ENCODE results near the gene ARL6IP4. TPM values are rescaled to one million over a fixed set of nuclear protein-coding genes. Genes with fewer than 3 reads are reported as not detected.

ARL6IP4 gene
- total and polyA plus RNA-seq, 10 of the 15 experiments (the other 5 are each of a cell fraction or from before 2014, with no cell fraction given) = 2.5 to 320 (median 188) TPM

GRCh38 chr12:122974892-122975789, 5.3 kb upstream of the ARL6IP4 start, which contains the start of gene OGFOD2 (continued):
- TF ChIP-seq USF2 (IDR thresholded peaks at IDR 0.05; ENCODE audit: borderline replicate concordance, low read depth, low read length) = no peak
- no peak for TF ChIP-seq RELA (IDR thresholded peaks at IDR 0.05; ENCODE audit: borderline replicate concordance, partially characterized antibody)
- peak; percentile 38 for TF ChIP-seq GABPA (IDR thresholded peaks at IDR 0.05; ENCODE audit: low read depth)
- TF ChIP-seq BRCA1 (IDR thresholded peaks at IDR 0.05; ENCODE audit: low read depth, low read length) = no peak
- no peak for TF ChIP-seq WRNIP1 (IDR thresholded peaks at IDR 0.05; ENCODE audit: borderline replicate concordance, low read depth, low read length)
- no peak for TF ChIP-seq TCF3 (IDR thresholded peaks at IDR 0.05; ENCODE audit: borderline replicate concordance, insufficient read depth, low read depth, low read length)
- no peak for TF ChIP-seq NFYB (IDR thresholded peaks at IDR 0.05; ENCODE audit: insufficient read depth, low read depth, low read length)
- TF ChIP-seq TBL1XR1 (IDR thresholded peaks at IDR 0.05; ENCODE audit: low read depth, low read length) = 0 out of 2 replicates have a peak, but pooled peaks have one; percentile 1
- 0 out of 2 replicates have a peak, but pooled peaks have one; percentile 17 for TF ChIP-seq STAT1 (conservative IDR thresholded peaks at IDR 0.05)
- no peak for TF ChIP-seq ZNF622 (IDR thresholded peaks at IDR 0.05)
- no peak for TF ChIP-seq ZNF384 (IDR thresholded peaks at IDR 0.05; ENCODE audit: borderline replicate concordance, low read depth, low read length)
- peak in 1 of 2 experiments; percentile 31; a peak in 1 of 4 replicates for TF ChIP-seq EP300 (IDR thresholded peaks at IDR 0.05; ENCODE audit: borderline replicate concordance in 1 of 2, control insufficient read depth in 1 of 2, low read depth in 2 of 2, low read length in 2 of 2)
- TF ChIP-seq IRF4 (IDR thresholded peaks at IDR 0.05; ENCODE audit: low read depth, low read length) = no peak
- no peak for TF ChIP-seq CHD4 (IDR thresholded peaks at IDR 0.05)
- peak; percentile 94 for TF ChIP-seq YY1 (IDR thresholded peaks at IDR 0.05; ENCODE audit: low read depth, low read length)
- no peak for TF ChIP-seq RAD51 (IDR thresholded peaks at IDR 0.05)
- no peak for TF ChIP-seq MEF2A (IDR thresholded peaks at IDR 0.05; ENCODE audit: insufficient read depth, low read depth, low read length)
- TF ChIP-seq KLF5 (IDR thresholded peaks at IDR 0.05; ENCODE audit: partially characterized antibody) = peak; percentile 41
- TF ChIP-seq POLR2AphosphoS5 (IDR thresholded peaks at IDR 0.05; ENCODE audit: low read length) = peak; percentile 64
- no peak for TF ChIP-seq SKIL (IDR thresholded peaks at IDR 0.05; ENCODE audit: low read depth, poor library complexity, severe bottlenecking)
- no peak for TF ChIP-seq BCL3 (IDR thresholded peaks at IDR 0.05; ENCODE audit: borderline replicate concordance, insufficient read depth, low read depth, low read length, poor library complexity, severe bottlenecking)
- no peak for TF ChIP-seq SMAD1 (IDR thresholded peaks at IDR 0.05; ENCODE audit: low read depth, partially characterized antibody)
- peak; percentile 77 for TF ChIP-seq RUNX3 (IDR thresholded peaks at IDR 0.05; ENCODE audit: low read length)
- TF ChIP-seq RAD21 (IDR thresholded peaks at IDR 0.05; ENCODE audit: insufficient read depth, low read depth, low read length) = no peak
- no peak for TF ChIP-seq NFYA (IDR thresholded peaks at IDR 0.05; ENCODE audit: borderline replicate concordance, low read depth, low read length)
- TF ChIP-seq NR2F1 (conservative IDR thresholded peaks at IDR 0.05) = 0 out of 2 replicates have a peak, but pooled peaks have one; percentile 13

Measured in GM12878 (cell line).